Epithelial cell of esophagus (primary cell): Measurements from ENCODE around the gene TENM3.

ENCODE experiments used
- DNase-seq: peaks from one replicate; pipeline ENCODE4 v3.0.0; 2010; ENCODE audit warnings: low read depth
- H3K4me3 ChIP-seq: 2 replicates; pipeline ENCODE4 v1.5.1; 2011; ENCODE audit warnings: mild to moderate bottlenecking, low read length, control low read depth
- TF ChIP-seq, protein P1 (sequence below): IDR thresholded peaks from 2 replicates; pipeline ENCODE4 v1.5.1; 2011; ENCODE audit warnings: low read depth, mild to moderate bottlenecking, low read length, control low read depth, inconsistent platforms; ENCODE audit not compliant: insufficient read depth; ENCODE audit errors: missing control alignments

TENM3 gene

GRCh38 chr4:182620111-182620980, 377.1 kb downstream of the TENM3 start:
- TF ChIP-seq, protein P1, sequence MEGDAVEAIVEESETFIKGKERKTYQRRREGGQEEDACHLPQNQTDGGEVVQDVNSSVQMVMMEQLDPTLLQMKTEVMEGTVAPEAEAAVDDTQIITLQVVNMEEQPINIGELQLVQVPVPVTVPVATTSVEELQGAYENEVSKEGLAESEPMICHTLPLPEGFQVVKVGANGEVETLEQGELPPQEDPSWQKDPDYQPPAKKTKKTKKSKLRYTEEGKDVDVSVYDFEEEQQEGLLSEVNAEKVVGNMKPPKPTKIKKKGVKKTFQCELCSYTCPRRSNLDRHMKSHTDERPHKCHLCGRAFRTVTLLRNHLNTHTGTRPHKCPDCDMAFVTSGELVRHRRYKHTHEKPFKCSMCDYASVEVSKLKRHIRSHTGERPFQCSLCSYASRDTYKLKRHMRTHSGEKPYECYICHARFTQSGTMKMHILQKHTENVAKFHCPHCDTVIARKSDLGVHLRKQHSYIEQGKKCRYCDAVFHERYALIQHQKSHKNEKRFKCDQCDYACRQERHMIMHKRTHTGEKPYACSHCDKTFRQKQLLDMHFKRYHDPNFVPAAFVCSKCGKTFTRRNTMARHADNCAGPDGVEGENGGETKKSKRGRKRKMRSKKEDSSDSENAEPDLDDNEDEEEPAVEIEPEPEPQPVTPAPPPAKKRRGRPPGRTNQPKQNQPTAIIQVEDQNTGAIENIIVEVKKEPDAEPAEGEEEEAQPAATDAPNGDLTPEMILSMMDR = no peak
- DNase-seq = no peak

DNA sequence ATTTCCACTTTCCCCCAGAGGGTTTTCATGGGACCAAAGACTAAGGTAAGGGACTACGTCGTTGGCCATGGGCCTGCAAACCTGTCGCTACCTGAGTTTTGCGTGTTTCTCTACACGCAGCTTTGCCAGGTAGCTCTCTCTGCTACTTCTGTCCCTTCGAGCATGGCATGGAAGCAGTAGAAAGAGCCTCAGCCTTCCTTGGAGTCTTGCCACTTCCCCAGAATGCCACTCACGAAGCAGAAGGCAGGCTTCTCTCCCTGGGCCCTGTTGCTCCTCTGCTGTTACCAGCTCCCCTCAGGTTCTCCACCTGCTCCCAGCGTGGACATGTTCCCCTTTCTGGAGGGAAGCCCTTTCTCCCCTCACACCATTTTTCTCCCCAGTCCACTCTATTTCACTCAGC, 381.1 kb downstream of the TENM3 start:
- no peak for DNase-seq
- TF ChIP-seq, protein P1 = no peak
- no peak overlapping the region for H3K4me3 ChIP-seq

More at GRCh38 chr4:182620111-182620980, 377.1 kb downstream of the TENM3 start:
- no peak overlapping the region for H3K4me3 ChIP-seq

DNA sequence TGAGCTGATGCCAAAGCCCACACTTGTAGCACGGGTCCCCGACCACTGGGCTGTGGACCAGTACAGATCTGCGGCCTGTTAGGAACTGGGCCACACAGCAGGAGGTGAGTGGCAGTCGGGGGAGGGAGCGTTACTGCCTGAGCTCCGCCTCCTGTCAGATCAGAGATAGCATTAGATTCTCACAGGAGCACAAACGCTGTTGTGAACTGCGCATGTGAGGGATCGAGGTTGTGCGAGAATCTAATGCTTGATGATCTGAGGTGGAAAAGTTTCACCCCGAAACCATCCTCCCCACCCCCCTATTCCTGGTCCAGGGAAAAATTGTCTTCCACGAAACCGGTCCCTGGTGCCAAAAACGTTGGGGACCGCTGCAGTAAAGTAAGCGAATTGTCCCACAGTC, 382.0 kb downstream of the TENM3 start:
- no peak overlapping the region for H3K4me3 ChIP-seq
- TF ChIP-seq, protein P1 = no peak
- no peak for DNase-seq

DNA sequence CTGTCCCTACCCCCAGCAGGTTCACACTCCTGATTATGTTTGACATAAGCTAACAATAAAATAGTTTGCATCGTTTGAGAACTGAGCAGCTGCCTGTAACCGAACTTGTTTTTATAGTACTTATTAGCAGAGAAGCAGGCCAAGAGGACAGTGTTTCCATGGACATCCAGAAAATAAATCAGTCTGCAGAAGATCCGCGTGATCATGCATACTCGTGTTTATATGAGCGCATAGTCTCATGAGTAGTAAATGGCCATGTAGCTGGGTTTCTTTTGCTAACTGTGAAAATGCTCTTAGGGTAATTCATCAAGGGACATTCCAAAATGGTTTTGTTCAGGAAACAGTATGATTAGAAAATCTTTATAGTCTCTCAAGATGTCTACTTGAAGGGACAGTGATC, 384.8 kb downstream of the TENM3 start:
- TF ChIP-seq, protein P1 = no peak
- no peak for DNase-seq
- no peak overlapping the region for H3K4me3 ChIP-seq

DNA sequence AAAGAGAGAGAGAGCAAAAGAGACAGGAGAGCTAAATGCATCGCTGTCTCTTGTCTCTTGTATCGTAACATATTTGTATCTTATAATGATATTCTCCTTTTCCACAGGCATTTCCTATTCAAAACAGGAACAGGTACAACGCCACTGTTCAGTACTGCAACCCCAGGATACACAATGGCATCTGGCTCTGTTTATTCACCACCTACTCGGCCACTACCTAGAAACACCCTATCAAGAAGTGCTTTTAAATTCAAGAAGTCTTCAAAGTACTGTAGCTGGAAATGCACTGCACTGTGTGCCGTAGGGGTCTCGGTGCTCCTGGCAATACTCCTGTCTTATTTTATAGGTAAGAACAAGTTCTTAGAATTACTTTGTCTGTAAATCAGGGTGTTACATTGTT, 385.3 kb downstream of the TENM3 start:
- DNase-seq = no peak
- TF ChIP-seq, protein P1 = no peak
- H3K4me3 ChIP-seq = no peak overlapping the region

- no peak for DNase-seq
- TF ChIP-seq, protein P1 = no peak
- H3K4me3 ChIP-seq = no peak overlapping the region
Observed at GRCh38 chr4:182629096-182629495, 385.9 kb downstream of the TENM3 start.

DNA sequence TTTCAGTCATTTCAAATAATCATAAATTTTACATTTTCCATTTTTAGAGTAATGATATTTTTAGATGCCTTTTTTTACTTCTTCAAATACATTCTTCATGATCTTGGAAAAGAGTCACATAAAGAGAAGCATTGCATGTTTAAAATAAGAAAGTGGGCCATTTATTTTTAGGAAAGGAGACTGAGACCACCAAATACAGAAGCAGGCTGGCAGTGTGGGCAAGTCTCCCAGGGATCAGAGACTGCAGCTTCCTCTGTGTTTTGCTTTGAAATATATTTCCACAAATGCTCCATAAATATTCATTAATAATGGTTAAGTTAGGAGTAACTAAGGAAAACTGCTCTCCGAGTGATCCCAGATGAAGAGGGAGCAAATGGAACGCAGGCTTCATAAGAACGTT, 397.3 kb downstream of the TENM3 start:
- DNase-seq = no peak
- TF ChIP-seq, protein P1 = no peak
- H3K4me3 ChIP-seq = no peak overlapping the region
